Measurements from ENCODE around the gene PC.
A peak's percentile ranks its signal among the peaks of the same experiment; 100 is the strongest.

The PC gene

DNA sequence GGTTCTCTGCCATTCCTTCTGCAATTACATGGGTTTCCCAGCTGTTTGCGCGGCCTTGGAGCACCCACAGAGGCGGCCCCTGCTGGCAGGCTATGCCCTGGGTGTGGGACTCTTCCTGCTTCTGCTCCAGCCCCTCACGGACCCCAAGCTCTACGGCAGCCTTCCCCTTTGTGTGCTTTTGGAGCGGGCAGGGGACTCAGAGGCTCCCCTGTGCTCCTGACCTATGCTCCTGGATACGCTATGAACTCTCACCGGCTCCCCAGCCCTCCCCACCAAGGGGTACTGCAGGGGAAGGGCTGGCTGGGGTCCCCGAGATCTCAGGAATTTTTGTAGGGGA is 112.3 kb downstream of the PC start:
- H3K27ac ChIP-seq (ENCODE audit: low read depth, low read length), result no peak overlapping the region
- peaks cover 23 to 24% of the 10 kb centered on the region in 2 donors for H3K4me1 ChIP-seq (ENCODE audit: control insufficient read depth in 1 of 2, insufficient read depth in 2 of 2, low read length in 2 of 2)
- no peak overlapping the region for H3K4me3 ChIP-seq (ENCODE audit: low read depth in 1 of 2, low read length in 2 of 2)
- H3K9me3 ChIP-seq (ENCODE audit: control insufficient read depth in 1 of 2, low read length in 2 of 2), result no peaks in the 10 kb centered on the region
- no peaks in the 10 kb centered on the region for H3K27me3 ChIP-seq (ENCODE audit: control insufficient read depth in 1 of 2, insufficient read depth in 2 of 2, low read length in 2 of 2)
- H3K36me3 ChIP-seq (ENCODE audit: control insufficient read depth in 1 of 2, insufficient read depth in 2 of 2, low read length in 2 of 2), result peaks cover 11 to 35% of the 10 kb centered on the region in 2 donors
- H3K9ac ChIP-seq (ENCODE audit: low read depth in 1 of 2, low read length in 2 of 2), result no peak overlapping the region

- peaks cover 23 to 28% of the 10 kb centered on the region in 2 donors for H3K4me1 ChIP-seq (ENCODE audit: control insufficient read depth in 1 of 2, insufficient read depth in 2 of 2, low read length in 2 of 2)
- H3K4me3 ChIP-seq (ENCODE audit: low read depth in 1 of 2, low read length in 2 of 2), result no peak overlapping the region
- peaks cover 11 to 35% of the 10 kb centered on the region in 2 donors for H3K36me3 ChIP-seq (ENCODE audit: control insufficient read depth in 1 of 2, insufficient read depth in 2 of 2, low read length in 2 of 2)
- H3K27me3 ChIP-seq (ENCODE audit: control insufficient read depth in 1 of 2, insufficient read depth in 2 of 2, low read length in 2 of 2), result no peaks in the 10 kb centered on the region
- H3K27ac ChIP-seq (ENCODE audit: low read depth, low read length), result no peak overlapping the region
- no peaks in the 10 kb centered on the region for H3K9me3 ChIP-seq (ENCODE audit: control insufficient read depth in 1 of 2, low read length in 2 of 2)
- H3K9ac ChIP-seq (ENCODE audit: low read depth in 1 of 2, low read length in 2 of 2), result no peak overlapping the region
These were observed 112.9 kb downstream of the PC start for GRCh38 chr11:66845143-66845875.

DNA sequence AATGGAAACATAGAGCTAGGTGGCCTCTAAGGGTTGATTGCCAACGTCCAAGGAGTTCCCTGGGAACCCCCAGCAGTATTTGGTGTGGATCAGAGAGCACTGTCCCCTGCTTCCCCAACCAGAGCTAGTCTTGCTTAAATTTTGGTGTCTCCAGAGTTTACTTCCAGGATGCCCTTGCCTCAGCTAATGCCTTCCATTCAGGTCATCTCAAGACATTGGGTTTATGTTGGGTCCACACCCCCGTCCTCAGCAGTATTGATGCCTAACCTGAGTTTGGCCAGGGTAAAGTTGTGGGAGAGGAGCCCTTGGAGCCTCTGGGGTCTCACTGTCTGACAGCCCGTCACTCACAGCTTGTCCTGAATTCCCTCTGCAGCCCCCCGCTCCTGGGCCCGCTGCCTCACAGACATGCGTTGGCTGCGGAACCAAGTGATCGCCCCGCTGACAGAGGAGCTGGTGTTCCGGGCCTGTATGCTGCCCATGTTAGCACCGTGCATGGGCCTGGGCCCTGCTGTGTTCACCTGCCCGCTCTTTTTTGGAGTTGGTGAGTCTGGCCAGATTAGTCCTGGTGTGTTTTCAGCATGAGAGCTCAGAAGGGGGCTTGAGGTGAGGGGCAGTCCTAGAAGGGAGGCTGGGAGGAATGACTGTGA is 113.6 kb downstream of the PC start:
- peaks cover 11 to 35% of the 10 kb centered on the region in 2 donors for H3K36me3 ChIP-seq (ENCODE audit: control insufficient read depth in 1 of 2, insufficient read depth in 2 of 2, low read length in 2 of 2)

GRCh38 chr11:66843776-66844495 is 114.2 kb downstream of the PC start:
- Histone ChIP-seq H3K36me3 (ENCODE audit: control insufficient read depth in 1 of 2, insufficient read depth in 2 of 2, low read length in 2 of 2) (peaks cover 11 to 40% of the 10 kb centered on the region in 2 donors), H3K9me3 (ENCODE audit: control insufficient read depth in 1 of 2, low read length in 2 of 2) (no peaks in the 10 kb centered on the region), H3K9ac (ENCODE audit: low read depth in 1 of 2, low read length in 2 of 2) (peak overlapping the region; percentile 92 to 96), H3K4me1 (ENCODE audit: control insufficient read depth in 1 of 2, insufficient read depth in 2 of 2, low read length in 2 of 2) (peaks cover 23 to 28% of the 10 kb centered on the region in 2 donors), H3K27me3 (ENCODE audit: control insufficient read depth in 1 of 2, insufficient read depth in 2 of 2, low read length in 2 of 2) (no peaks in the 10 kb centered on the region), H3K27ac (ENCODE audit: low read depth, low read length) (peak overlapping the region; percentile 81), H3K4me3 (ENCODE audit: low read depth in 1 of 2, low read length in 2 of 2) (peak overlapping the region; percentile 95 to 99)

More for the DNA sequence above, 113.6 kb downstream of the PC start:
- H3K9ac ChIP-seq (ENCODE audit: low read depth in 1 of 2, low read length in 2 of 2), result peak overlapping the region; percentile 92 to 96
- no peaks in the 10 kb centered on the region for H3K27me3 ChIP-seq (ENCODE audit: control insufficient read depth in 1 of 2, insufficient read depth in 2 of 2, low read length in 2 of 2)
- H3K9me3 ChIP-seq (ENCODE audit: control insufficient read depth in 1 of 2, low read length in 2 of 2), result no peaks in the 10 kb centered on the region
- H3K4me3 ChIP-seq (ENCODE audit: low read depth in 1 of 2, low read length in 2 of 2), result peak overlapping the region; percentile 95 to 99
- peaks cover 23 to 28% of the 10 kb centered on the region in 2 donors for H3K4me1 ChIP-seq (ENCODE audit: control insufficient read depth in 1 of 2, insufficient read depth in 2 of 2, low read length in 2 of 2)
- H3K27ac ChIP-seq (ENCODE audit: low read depth, low read length), result no peak overlapping the region

GRCh38 chr11:66842896-66843775 is 115.0 kb downstream of the PC start, which contains the start of gene RCE1:
Gene RCE1 (plus strand): TSS chr11:66843441. CDS start chr11:66843456, 15 bp downstream.
- Histone ChIP-seq H3K4me3 (ENCODE audit: low read depth in 1 of 2, low read length in 2 of 2) (peak within 1 kb of the TSS; percentile 95 to 99), H3K27ac (ENCODE audit: low read depth, low read length) (peak within 1 kb of the TSS; percentile 97), H3K27me3 (ENCODE audit: control insufficient read depth in 1 of 2, insufficient read depth in 2 of 2, low read length in 2 of 2) (no peaks in the 10 kb centered on the region), H3K9me3 (ENCODE audit: control insufficient read depth in 1 of 2, low read length in 2 of 2) (no peaks in the 10 kb centered on the region), H3K36me3 (ENCODE audit: control insufficient read depth in 1 of 2, insufficient read depth in 2 of 2, low read length in 2 of 2) (peaks cover 11 to 34% of the 10 kb centered on the region in 2 donors), H3K4me1 (ENCODE audit: control insufficient read depth in 1 of 2, insufficient read depth in 2 of 2, low read length in 2 of 2) (peaks cover 23 to 28% of the 10 kb centered on the region in 2 donors), H3K9ac (ENCODE audit: low read depth in 1 of 2, low read length in 2 of 2) (peak within 1 kb of the TSS; percentile 92 to 96)

- Histone ChIP-seq H3K36me3 (ENCODE audit: control insufficient read depth in 1 of 2, insufficient read depth in 2 of 2, low read length in 2 of 2) (peaks cover 11 to 34% of the 10 kb centered on the region in 2 donors), H3K4me3 (ENCODE audit: low read depth in 1 of 2, low read length in 2 of 2) (peak overlapping the region; percentile 95 to 99), H3K27me3 (ENCODE audit: control insufficient read depth in 1 of 2, insufficient read depth in 2 of 2, low read length in 2 of 2) (no peaks in the 10 kb centered on the region), H3K9ac (ENCODE audit: low read depth in 1 of 2, low read length in 2 of 2) (peak overlapping the region; percentile 92 to 96), H3K9me3 (ENCODE audit: control insufficient read depth in 1 of 2, low read length in 2 of 2) (no peaks in the 10 kb centered on the region), H3K4me1 (ENCODE audit: control insufficient read depth in 1 of 2, insufficient read depth in 2 of 2, low read length in 2 of 2) (peaks cover 23 to 28% of the 10 kb centered on the region in 2 donors), H3K27ac (ENCODE audit: low read depth, low read length) (peak overlapping the region; percentile 97)
These were observed 115.7 kb downstream of the PC start for GRCh38 chr11:66842501-66842895.

- H3K9ac ChIP-seq (ENCODE audit: low read depth in 1 of 2, low read length in 2 of 2), result peak overlapping the region; percentile 92 to 96
- no peak overlapping the region for H3K27ac ChIP-seq (ENCODE audit: low read depth, low read length)
- no peaks in the 10 kb centered on the region for H3K9me3 ChIP-seq (ENCODE audit: control insufficient read depth in 1 of 2, low read length in 2 of 2)
- peaks cover 11 to 31% of the 10 kb centered on the region in 2 donors for H3K36me3 ChIP-seq (ENCODE audit: control insufficient read depth in 1 of 2, insufficient read depth in 2 of 2, low read length in 2 of 2)
- peaks cover 23 to 28% of the 10 kb centered on the region in 2 donors for H3K4me1 ChIP-seq (ENCODE audit: control insufficient read depth in 1 of 2, insufficient read depth in 2 of 2, low read length in 2 of 2)
- peak overlapping the region; percentile 95 to 99 for H3K4me3 ChIP-seq (ENCODE audit: low read depth in 1 of 2, low read length in 2 of 2)
- no peaks in the 10 kb centered on the region for H3K27me3 ChIP-seq (ENCODE audit: control insufficient read depth in 1 of 2, insufficient read depth in 2 of 2, low read length in 2 of 2)
These were observed 116.3 kb downstream of the PC start for GRCh38 chr11:66841861-66842260.

DNA sequence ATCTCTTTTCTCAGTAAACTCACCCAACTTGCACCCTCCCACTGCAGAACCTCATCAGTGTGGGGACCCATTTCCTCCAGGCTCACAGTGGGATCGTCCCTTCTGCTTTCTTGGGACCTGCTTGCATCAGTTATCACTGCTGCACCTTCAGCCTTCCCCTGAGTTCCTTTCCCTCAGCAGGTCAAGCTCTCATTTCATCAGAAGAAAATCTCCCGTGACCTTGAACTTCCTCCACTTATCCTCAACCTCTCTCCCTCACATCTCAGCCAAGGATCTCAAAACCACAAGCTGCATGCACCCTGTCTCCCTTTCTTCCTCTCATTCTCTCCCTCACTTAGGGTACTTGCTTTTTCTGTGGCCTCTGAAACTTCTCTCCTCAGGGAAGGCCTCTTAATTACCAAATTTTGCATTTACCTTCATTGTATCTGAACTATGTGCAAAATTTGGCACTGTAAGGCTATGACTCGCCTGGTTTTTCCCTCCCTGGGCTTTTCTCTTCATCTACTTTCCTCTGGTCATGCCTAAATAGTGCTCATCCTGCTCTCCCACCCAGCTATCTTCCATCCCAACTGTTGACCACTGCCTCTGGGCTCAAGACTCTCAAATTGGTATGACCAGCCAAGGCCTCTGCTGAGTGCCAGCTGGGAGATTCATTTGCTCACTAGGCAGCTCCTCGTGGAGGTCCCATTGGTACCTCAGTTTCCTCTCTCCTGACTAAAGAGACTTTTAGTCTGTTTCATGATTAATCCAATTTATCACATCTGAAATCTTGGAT is 117.7 kb downstream of the PC start:
- H3K4me3 ChIP-seq (ENCODE audit: low read depth in 1 of 2, low read length in 2 of 2), result no peak overlapping the region
- H3K9me3 ChIP-seq (ENCODE audit: control insufficient read depth in 1 of 2, low read length in 2 of 2), result no peaks in the 10 kb centered on the region
- peak overlapping the region in 1 of 2 donors; percentile 7 for H3K9ac ChIP-seq (ENCODE audit: low read depth in 1 of 2, low read length in 2 of 2)
- no peaks in the 10 kb centered on the region for H3K27me3 ChIP-seq (ENCODE audit: control insufficient read depth in 1 of 2, insufficient read depth in 2 of 2, low read length in 2 of 2)
- H3K27ac ChIP-seq (ENCODE audit: low read depth, low read length), result no peak overlapping the region
- peaks cover 23 to 28% of the 10 kb centered on the region in 2 donors for H3K4me1 ChIP-seq (ENCODE audit: control insufficient read depth in 1 of 2, insufficient read depth in 2 of 2, low read length in 2 of 2)
- H3K36me3 ChIP-seq (ENCODE audit: control insufficient read depth in 1 of 2, insufficient read depth in 2 of 2, low read length in 2 of 2), result peaks cover 7 to 19% of the 10 kb centered on the region in 2 donors
